GM18502 (cell line): ENCODE data around the gene FAH.

Experiments used
- ATAC-seq: cut with Tn5 transposase; IDR thresholded peaks from one replicate; pipeline ENCODE4 v1.9.1; 2021; ENCODE audit warnings: mild to moderate bottlenecking; ENCODE audit not compliant: unreplicated experiment, poor library complexity

The FAH gene

GRCh38 chr15:80191897-80192595 lies 39.2 kb downstream of the FAH start:
- ATAC-seq: no peak

GRCh38 chr15:80194186-80194585 lies 41.4 kb downstream of the FAH start:
- ATAC-seq: no peak

GRCh38 chr15:80194914-80195313 lies 42.1 kb downstream of the FAH start:
- ATAC-seq: no peak

GRCh38 chr15:80199366-80199765 lies 46.6 kb downstream of the FAH start:
- ATAC-seq: no peak

- ATAC-seq: no peak
Measured at GRCh38 chr15:80199869-80200268, 47.1 kb downstream of the FAH start.

- no peak for ATAC-seq
Measured at GRCh38 chr15:80201256-80202015, 48.6 kb downstream of the FAH start.

- ATAC-seq: no peak
Measured at GRCh38 chr15:80202016-80202315, 49.2 kb downstream of the FAH start.

GRCh38 chr15:80202641-80203360 lies 50.0 kb downstream of the FAH start:
- ATAC-seq: no peak

GRCh38 chr15:80203361-80203885 lies 50.6 kb downstream of the FAH start:
- no peak for ATAC-seq

GRCh38 chr15:80204231-80204630 lies 51.4 kb downstream of the FAH start:
- no peak for ATAC-seq

GRCh38 chr15:80207887-80208286 lies 55.1 kb downstream of the FAH start:
- ATAC-seq: no peak

GRCh38 chr15:80208758-80209734 lies 56.2 kb downstream of the FAH start:
- ATAC-seq: no peak

GRCh38 chr15:80210611-80211573 lies 58.1 kb downstream of the FAH start:
- peak; percentile 64 for ATAC-seq

- ATAC-seq: no peak
Measured at GRCh38 chr15:80211976-80212375, 59.2 kb downstream of the FAH start.

GRCh38 chr15:80214910-80215309 lies 62.1 kb downstream of the FAH start:
- no peak for ATAC-seq

- no peak for ATAC-seq
Measured at GRCh38 chr15:80216141-80216540, 63.3 kb downstream of the FAH start.

GRCh38 chr15:80216911-80217310 lies 64.1 kb downstream of the FAH start:
- ATAC-seq: no peak

- ATAC-seq: no peak
Measured at GRCh38 chr15:80217327-80217900, 64.6 kb downstream of the FAH start.

GRCh38 chr15:80219955-80220354 lies 67.2 kb downstream of the FAH start:
- ATAC-seq: no peak
